Ramos (cell line): ENCODE results near the gene ITGA3.

ENCODE experiments used
- in situ Hi-C: fragments of 300-500 bp; cut with MboI; formaldehyde crosslinking; loops from one replicate; pipeline ENCODE4 v1.14.3; 2022; ENCODE audit warnings: low sequenced_read_pairs; ENCODE audit not compliant: unreplicated experiment

The ITGA3 gene

DNA sequence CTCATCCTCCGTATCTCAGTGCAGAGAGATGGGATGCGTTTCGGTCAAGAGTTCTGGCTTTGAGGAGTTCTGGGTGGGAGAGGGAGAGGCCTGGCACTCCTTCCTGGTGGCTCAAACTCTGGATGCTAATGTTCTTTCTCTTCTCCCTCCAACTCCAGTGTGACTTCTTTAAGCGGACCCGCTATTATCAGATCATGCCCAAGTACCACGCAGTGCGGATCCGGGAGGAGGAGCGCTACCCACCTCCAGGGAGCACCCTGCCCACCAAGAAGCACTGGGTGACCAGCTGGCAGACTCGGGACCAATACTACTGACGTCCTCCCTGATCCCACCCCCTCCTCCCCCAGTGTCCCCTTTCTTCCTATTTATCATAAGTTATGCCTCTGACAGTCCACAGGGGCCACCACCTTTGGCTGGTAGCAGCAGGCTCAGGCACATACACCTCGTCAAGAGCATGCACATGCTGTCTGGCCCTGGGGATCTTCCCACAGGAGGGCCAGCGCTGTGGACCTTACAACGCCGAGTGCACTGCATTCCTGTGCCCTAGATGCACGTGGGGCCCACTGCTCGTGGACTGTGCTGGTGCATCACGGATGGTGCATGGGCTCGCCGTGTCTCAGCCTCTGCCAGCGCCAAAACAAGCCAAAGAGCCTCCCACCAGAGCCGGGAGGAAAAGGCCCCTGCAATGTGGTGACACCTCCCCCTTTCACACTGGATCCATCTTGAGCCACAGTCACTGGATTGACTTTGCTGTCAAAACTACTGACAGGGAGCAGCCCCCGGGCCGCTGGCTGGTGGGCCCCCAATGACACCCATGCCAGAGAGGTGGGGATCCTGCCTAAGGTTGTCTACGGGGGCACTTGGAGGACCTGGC is 33.3 kb downstream of the ITGA3 start:
- in situ Hi-C loops, result loop anchor here (5.0 kb wide), 1 partner anchor 62 kb away; no protein-coding TSS in a partner anchor

GRCh38 chr17:50090071-50090470 is 34.2 kb downstream of the ITGA3 start:
- in situ Hi-C loops, result no loop called here

GRCh38 chr17:50090971-50091917 is 35.3 kb downstream of the ITGA3 start:
- in situ Hi-C loops, result no loop called here

GRCh38 chr17:50091918-50092285 is 36.0 kb downstream of the ITGA3 start:
- in situ Hi-C loops, result no loop called here

- in situ Hi-C loops, result no loop called here
These were observed 37.3 kb downstream of the ITGA3 start for GRCh38 chr17:50093246-50093645.

DNA sequence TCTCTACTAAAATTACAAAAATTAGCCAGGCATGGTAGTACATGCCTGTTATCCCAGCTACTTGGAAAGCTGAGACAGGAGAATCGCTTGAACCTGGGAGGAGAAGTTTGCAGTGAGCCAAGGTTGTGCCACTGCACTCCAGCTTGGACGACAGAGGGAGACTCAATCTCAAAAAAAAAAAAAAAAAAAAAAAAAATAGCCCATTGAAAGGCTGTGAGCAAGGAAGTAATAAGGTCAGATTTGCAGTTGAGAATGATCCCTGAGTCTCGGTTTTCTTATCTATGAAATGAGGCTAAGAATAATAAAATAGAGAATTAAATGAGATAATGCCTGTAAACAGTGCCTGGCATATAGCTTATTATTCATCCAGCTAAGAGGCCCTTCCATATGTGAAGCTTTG is 37.9 kb downstream of the ITGA3 start:
- in situ Hi-C loops, result no loop called here

- in situ Hi-C loops, result no loop called here
These were observed 38.4 kb downstream of the ITGA3 start for GRCh38 chr17:50094243-50094752.

GRCh38 chr17:50094753-50095619 is 39.1 kb downstream of the ITGA3 start, which contains the start of gene PDK2:
TSS of gene PDK2 (plus strand) at chr17:50095351. CDS start at chr17:50095436, 85 bp downstream.
- in situ Hi-C loops, result no loop called here

- in situ Hi-C loops, result no loop called here
These were observed 39.7 kb downstream of the ITGA3 start for GRCh38 chr17:50095626-50096037.

DNA sequence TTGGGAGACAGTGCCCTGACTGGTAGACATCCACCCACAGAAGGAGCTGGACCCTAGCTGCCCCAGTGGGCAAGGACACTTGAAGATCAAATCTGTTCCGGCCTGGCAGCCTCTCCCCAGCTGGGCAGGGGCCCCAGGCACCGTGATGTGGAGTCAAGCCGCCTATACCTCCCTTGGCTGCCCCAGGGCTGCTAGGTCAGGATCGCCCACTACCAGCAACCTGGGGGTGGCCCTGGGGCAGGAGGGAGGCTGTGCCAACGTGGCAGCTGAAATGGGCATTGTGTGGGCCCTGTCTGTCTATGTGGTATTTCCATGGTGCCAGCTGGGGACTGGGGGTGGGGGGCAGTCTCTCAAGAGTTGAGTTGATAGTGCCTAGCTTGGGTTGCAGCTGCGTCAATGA is 40.2 kb downstream of the ITGA3 start:
- in situ Hi-C loops, result no loop called here

GRCh38 chr17:50096758-50097157 is 40.8 kb downstream of the ITGA3 start:
- in situ Hi-C loops, result no loop called here

DNA sequence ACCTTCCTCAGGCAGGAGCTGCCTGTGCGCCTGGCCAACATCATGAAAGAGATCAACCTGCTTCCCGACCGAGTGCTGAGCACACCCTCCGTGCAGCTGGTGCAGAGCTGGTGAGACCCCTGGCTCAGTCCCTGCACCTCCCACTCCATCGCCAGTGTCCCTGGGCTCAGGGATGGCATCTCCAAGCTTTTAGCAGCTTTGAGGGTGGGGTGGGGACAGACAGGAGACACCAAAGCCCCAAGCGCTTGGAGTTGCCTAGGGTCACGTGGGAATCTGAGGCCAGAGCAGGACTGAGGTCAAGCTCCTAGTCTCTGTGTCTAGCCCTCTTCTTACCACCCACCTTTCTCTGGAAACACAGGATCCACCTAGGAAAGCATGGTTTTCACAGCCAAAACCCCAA is 41.5 kb downstream of the ITGA3 start:
- in situ Hi-C loops, result no loop called here

DNA sequence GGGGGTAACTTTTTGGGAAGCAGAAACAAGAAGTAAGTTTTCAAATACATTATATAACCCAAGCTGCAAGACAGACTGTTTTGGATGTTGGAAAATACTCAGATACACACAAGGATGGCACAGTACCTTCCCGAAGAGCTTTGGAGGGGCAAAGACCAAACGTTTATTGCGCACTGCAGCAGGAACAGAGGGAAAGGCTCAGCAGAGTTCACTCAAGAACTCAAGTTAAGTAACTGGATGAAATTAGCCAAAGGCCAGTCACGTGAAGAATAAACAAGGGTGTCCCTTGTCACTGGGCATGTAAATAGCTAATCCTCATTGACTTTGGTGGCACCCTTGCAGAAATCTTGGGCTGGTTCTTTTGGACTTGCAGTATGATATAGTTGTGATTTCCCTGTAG is 42.0 kb downstream of the ITGA3 start:
- in situ Hi-C loops, result no loop called here

DNA sequence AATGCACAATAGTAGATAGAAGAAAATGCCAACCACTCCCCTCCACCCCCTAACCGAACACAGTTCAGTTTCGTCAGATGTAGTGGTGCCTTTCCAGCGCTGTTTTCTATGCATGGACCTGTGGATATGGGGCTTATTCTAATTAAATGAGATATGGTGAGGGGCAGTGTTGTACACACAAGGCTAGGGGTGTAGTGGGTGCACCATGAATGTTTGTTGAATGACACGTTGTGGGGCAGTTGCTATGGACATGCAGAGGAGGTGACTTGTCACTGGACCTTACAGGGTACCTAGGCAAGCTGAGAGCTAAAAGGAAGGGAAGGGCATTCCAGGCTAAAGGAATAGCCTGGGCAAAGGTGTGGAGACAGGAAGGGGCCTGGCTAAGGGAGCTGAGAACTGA is 42.7 kb downstream of the ITGA3 start:
- in situ Hi-C loops, result no loop called here

GRCh38 chr17:50099003-50099402 is 43.1 kb downstream of the ITGA3 start:
- in situ Hi-C loops, result no loop called here

DNA sequence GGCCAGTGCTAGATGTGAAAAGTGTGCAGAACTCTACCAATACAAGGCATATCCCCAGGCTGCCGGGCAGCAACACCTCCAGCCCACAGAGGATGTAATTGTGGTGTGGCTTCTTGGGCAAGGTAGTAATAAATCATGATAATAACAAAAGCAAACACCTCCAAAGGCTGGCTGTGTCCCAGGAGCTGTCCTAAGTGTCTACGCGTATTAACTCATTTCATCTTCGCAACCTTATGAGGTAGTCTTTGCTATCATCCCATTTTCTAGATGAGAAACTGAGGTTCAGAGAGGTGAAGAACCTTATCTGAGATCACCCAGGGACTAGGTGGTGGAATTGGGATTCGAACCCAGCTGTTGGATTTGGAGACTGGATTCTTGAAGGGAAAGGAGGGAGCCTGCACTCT is 44.6 kb downstream of the ITGA3 start:
- in situ Hi-C loops, result no loop called here

- in situ Hi-C loops, result no loop called here
These were observed 45.0 kb downstream of the ITGA3 start for GRCh38 chr17:50100921-50101345.

GRCh38 chr17:50101346-50102163 is 45.6 kb downstream of the ITGA3 start:
- in situ Hi-C loops, result no loop called here
